ENCODE results near the gene AIG1.
"Not testable (repeated sequence)": the region's sequence is repeated elsewhere in the genome, so short reads cannot be mapped to it uniquely, and the experiment has no call there.

The AIG1 gene

GRCh38 chr6:143335865-143336264 is 275.2 kb downstream of the AIG1 start:
- DNase-seq: no peak

- no peak for DNase-seq
These were observed 275.9 kb downstream of the AIG1 start for GRCh38 chr6:143336446-143337152.

DNA sequence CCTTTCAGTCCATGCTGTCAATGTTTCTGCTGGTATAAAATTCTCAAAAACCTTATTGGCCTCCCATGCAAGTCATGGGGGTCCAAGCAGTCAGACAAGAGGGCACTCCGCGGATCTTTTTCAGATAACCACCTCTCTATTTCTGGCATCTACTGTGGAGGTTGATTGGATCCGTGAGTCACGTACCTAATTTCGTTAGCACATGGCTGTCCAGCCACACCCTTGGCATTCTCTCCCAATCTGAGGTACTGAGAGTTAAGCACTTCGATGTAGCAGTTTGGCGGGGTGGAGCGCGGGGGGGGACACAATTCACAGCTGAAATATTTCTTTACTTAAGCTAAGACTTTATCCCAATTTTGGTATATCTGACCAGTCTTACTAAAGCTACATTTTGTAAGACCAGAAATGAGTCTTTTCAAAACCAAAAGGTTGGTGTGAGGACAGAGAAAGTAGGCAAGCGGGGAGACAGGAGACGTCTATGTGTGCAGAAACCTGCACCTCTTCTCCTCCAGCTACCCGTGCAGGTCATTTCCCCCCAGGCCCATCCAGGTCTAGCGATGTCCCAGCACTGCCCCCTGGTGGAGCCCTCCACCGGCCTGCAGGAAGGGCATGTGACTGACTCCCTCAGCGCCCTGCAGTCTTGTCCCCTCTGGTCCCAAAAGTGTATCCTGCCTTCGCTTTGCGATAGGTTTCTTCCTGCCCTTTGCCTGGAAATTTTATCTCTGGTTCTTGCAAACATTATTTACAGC is 276.7 kb downstream of the AIG1 start:
- no peak for DNase-seq

DNA sequence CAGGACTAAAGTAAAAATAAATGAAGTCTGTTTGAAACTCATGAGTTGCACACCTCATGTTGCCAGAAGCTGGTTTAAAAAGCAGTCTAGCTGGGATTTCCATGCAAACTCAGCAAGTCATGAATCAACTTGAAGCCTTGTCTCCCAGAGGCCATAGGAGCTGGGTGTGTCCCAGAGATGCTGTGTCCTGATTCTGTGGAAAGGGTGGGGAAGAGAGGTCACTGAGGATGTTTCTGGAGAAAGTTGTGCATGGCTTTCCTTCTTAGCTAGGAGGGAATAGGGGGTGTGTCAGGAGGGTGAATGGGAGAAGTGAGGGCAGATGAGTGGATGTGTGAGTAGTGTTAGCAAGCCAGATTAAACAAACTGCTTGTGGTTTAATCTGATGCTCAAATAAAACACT is 278.5 kb downstream of the AIG1 start:
- DNase-seq: no peak

DNA sequence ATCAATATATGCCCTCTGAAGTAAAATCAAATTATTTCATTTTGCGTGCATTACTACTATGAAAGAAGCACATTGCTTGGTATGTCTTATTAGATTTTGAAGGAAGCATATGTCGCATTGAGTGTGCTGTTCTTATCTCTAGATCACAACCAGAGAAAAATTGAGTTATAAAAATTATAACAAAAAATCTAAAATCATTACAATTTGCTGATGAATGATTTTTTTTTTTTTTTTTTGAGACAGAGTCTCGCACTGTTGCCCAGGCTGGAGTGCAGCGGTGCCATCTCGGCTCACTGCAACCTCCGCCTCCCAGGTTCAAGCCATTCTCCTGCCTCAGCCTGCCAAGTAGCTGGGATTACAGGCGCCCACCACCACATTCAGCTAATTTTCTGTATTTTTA is 284.8 kb downstream of the AIG1 start:
- DNase-seq: not testable (repeated sequence)

DNA sequence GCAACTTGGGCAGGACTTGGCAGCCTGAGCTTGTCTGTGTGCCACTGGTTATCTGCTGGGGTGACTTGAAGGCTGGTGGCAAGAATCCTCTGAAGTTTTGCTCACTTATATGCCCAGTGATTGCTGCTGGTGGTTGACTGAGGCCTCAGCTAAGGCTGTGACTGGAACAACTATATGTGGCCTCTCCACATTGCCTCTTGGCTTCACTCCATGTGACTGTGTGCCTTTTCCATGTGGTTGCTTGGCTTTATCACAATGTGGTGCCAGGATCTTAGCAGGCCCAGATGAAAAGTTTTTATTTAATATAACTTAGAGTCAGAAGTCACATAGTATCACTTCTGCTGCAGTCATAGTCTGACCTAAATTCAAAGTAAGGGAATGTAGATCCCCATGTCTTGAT is 285.3 kb downstream of the AIG1 start:
- no peak for DNase-seq

GRCh38 chr6:143348531-143348930 is 287.8 kb downstream of the AIG1 start:
- DNase-seq: no peak

DNA sequence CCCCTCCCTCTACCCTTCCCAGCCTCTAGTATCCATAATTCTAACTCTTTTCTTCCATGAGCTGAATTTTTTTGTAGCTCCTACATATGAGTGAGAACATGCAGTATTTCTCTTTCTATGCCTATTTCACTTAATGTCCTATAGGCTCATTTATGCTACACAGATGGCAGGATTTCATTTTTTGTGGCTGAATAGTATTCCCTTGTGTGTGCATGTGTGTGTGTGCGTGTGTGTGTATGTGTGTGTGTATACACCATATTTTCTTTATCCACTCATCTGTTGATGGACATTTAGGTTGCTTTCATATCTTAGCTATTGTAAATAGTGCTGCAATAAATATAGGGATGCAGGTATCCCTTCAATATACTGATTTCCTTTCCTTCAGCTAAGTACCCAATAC is 288.8 kb downstream of the AIG1 start:
- no peak for DNase-seq

- no peak for DNase-seq
These were observed 295.6 kb downstream of the AIG1 start for GRCh38 chr6:143356101-143356880.

DNA sequence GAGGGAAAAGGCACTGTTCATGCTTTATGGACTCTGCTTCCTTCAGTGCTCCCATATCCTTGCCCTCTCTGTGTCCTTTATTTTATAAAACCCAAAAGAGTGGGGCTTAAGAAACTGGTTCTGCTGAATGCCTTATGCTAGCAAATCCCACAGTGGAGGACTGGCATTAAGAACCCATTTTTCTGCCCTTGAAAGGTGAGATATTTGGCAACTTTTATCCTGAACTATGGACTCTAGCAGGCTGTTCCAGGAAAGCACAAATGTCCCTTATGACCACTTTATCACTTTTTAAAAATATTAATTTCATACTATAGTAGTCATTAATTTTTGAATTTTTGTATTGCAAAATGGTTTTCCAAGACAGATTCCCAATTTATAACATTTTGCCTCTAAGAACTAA is 296.5 kb downstream of the AIG1 start:
- no peak for DNase-seq

GRCh38 chr6:143357561-143358255 is 297.0 kb downstream of the AIG1 start:
- DNase-seq: no peak

DNA sequence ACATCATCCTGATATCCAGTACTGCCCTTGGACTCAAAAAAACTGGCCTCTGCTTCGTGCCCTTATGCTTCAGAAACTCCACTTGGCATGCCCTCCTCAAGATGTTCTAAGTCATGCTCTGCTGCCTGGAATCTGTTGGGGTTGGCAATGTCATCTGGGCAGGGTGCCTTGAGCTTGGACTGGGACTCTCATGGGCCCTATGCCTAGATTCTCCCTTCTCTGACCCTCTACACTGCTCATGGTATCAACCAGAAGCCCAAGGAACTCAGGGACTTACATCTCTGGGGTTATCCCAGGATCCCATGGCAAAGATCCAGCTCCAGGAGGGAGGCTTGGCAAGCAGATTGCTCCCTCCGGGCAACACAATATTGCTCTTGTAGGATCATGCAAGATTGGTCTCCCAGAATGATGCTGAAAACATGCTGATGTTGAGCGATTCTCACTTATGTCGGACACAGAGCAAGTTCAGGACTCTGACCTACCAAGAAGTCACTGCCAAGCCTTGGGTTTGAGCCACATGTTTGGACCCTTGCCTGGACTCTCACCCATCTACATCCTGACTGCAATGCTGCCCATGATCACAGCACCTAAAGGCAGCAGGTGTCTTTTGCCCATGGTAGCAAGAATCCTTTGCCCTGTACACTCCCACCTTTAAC is 301.0 kb downstream of the AIG1 start:
- DNase-seq: no peak

GRCh38 chr6:143362192-143362558 is 301.5 kb downstream of the AIG1 start:
- no peak for DNase-seq

DNA sequence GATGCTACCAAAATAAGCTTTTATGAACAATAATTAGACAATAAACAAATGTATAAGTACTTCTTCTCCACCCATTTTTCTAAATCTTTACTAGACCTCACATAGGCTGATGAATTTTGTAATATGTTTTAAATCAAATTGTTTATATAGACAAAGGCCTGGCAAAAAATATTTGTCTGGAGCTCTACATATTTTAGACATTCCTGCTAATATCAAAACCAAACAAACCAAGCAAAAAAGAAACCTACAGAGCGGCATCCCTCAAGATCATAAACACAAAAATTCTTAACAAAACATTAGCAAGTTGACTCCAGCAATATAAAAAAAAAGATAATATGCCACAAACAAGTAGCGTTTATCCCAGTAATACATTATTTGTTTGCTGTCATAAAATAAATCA is 302.6 kb downstream of the AIG1 start:
- no peak for DNase-seq

DNA sequence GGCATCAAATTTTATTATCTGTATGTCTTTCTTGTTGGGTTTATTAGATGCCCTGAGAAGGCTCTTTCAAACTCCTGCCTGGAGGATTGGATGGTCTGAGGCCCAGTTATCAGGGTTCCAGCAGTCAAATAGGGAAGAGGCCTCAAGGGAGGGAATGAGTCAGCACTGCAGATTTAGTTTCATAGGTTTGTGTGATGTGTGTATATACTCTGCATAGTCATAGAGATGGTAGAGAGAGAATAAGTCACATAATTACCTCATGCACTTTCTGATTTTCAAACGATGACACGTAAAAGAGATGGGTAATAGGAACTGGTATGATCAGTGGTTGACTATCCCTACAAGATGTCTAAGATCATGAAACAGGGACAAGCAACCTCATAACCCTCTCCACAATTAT is 307.7 kb downstream of the AIG1 start:
- no peak for DNase-seq

- DNase-seq: no peak
These were observed 309.3 kb downstream of the AIG1 start for GRCh38 chr6:143369971-143370370.

- DNase-seq: no peak
These were observed 310.2 kb downstream of the AIG1 start for GRCh38 chr6:143370812-143371370.

DNA sequence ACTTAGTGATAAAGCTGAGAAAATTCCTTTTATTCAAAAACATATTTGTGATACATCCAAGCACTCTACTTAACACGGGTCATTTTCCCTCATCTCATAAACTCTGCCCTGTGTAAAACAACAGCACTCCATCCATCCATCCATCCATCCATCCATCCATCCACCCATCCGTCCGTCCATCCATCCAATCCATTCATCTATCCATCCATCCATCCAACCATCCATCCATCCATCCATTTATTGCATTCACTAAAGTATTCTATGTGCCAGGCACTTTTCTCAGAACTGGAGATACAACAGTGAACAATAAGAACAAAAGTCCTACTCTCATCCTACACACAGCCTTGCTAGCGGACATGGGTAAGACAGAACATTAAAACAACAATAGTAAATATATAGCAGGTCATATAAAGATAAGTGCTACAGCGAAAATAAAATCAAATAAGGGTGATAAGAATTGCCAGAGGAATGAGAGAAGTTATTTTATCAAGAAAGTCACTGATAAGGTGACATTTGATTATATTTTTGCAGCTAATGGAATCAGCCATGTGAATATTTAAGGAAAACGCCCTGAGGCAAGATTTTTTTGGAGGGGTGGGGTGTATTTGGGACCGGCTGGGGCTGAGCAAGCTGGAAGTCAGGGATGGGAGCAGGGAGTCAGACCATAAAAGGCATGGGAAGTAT is 311.7 kb downstream of the AIG1 start:
- DNase-seq: no peak

DNA sequence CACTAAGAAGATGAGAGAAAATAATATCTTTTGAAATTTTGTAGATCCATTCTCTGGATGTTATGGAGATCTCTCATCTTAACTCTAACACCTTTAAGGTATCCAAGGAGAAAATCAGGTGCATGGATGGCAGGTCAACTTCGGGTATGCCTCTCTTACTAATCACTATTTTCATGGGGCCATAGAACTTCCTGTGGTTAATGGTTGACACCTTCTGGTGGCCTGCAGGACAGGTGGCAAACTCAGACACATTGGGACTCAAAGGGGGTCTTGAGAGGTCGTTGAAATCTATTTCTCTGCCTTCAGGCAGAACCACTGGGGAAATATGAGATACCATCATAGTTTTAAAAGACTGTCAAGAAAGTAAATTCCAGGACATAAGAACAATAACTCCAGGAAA is 313.3 kb downstream of the AIG1 start:
- no peak for DNase-seq

- DNase-seq: no peak
These were observed 314.4 kb downstream of the AIG1 start for GRCh38 chr6:143375022-143375585.

DNA sequence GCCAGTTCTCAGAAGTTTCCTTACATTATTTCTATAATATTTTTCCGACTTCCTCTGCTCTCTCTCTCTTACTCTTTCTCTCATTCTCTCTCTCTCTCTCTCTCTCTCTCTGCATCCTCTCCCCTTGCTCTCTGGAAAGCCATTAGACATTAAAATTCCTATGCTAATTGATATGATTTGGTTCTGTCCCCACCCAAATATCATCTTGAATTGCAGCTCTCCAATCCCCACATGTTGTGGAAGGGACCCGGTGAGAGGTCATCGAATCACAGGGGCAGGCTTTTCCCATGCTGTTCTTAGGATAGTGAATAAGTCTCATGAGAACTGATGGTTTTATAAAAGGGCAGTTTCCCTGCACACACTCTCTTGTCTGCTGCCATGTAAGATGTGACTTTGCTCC is 315.7 kb downstream of the AIG1 start:
- DNase-seq: no peak
